Suprapubic skin (tissue), 4 donors: ENCODE data around the gene ARID3A. TPM values are rescaled to one million over a fixed set of nuclear protein-coding genes. Genes with fewer than 3 reads are reported as not detected.
"Not testable (repeated sequence)": the region's sequence is repeated elsewhere in the genome, so short reads cannot be mapped to it uniquely, and the experiment has no call there.

Source experiments
- DNase-seq, 2 donors: peaks; one replicate each; pipeline ENCODE4 v3.0.0-alpha.2; 2019; ENCODE audit warnings: low spot score in 2 of 2
- H3K27ac ChIP-seq: fragments of 200-600 bp; sonication (generic); one replicate; pipeline ENCODE4 v1.5.1; 2019
- H3K27me3 ChIP-seq: fragments of 200-600 bp; sonication (generic); one replicate; pipeline ENCODE4 v1.5.1; 2019
- H3K36me3 ChIP-seq: fragments of 200-600 bp; sonication (generic); one replicate; pipeline ENCODE4 v1.5.1; 2019
- H3K4me1 ChIP-seq: fragments of 200-600 bp; sonication (generic); one replicate; pipeline ENCODE4 v1.5.1; 2019
- H3K4me3 ChIP-seq: fragments of 200-600 bp; sonication (generic); one replicate; pipeline ENCODE4 v1.5.1; 2019; ENCODE audit warnings: mild to moderate bottlenecking
- H3K9me3 ChIP-seq: fragments of 200-600 bp; sonication (generic); one replicate; pipeline ENCODE4 v1.5.1; 2019
- EP300 ChIP-seq: sonication (generic); formaldehyde crosslinking; IDR thresholded peaks from one replicate; pipeline ENCODE4 v1.6.1; 2017; ENCODE audit warnings: antibody characterized with exemption
- POLR2A ChIP-seq, 2 donors: fragments of 450-650 bp; IDR thresholded peaks; one replicate each; pipeline ENCODE4 v1.6.1; 2017; ENCODE audit warnings: antibody characterized with exemption in 2 of 2, mild to moderate bottlenecking in 2 of 2, moderate library complexity in 2 of 2
- POLR2AphosphoS5 ChIP-seq, 3 donors: sonication (generic); formaldehyde crosslinking; IDR thresholded peaks; one replicate each; pipeline ENCODE4 v1.6.1; 2017; ENCODE audit warnings: antibody characterized with exemption in 3 of 3
- WGBS: methylation state at CpG from one replicate; pipeline ENCODE4 v1.1.5; 2018; 5-methylcytosine and 5-hydroxymethylcytosine counted together
- total RNA-seq, 4 donors: library from RNA; depleted of rRNA; stranded (reverse); fragments of >200 nt; gene quantifications; one replicate each; pipeline ENCODE4 v1.1.0, GENCODE V29; 2016
- TF ChIP-seq, protein P1 (sequence below), 2 donors: fragments of 200-600 bp in 1 of 2; fragments of 450-650 bp in 1 of 2; sonication (generic) in 1 of 2; IDR thresholded peaks; one replicate each; pipeline ENCODE4 v1.5.1; 2016 to 2019; ENCODE audit warnings: antibody characterized with exemption in 2 of 2, mild to moderate bottlenecking in 1 of 2, moderate library complexity in 1 of 2

Gene ARID3A
- total RNA-seq, 4 donors from 2014 or later, result 4.7 to 7.5 (median 6.1) TPM

DNA sequence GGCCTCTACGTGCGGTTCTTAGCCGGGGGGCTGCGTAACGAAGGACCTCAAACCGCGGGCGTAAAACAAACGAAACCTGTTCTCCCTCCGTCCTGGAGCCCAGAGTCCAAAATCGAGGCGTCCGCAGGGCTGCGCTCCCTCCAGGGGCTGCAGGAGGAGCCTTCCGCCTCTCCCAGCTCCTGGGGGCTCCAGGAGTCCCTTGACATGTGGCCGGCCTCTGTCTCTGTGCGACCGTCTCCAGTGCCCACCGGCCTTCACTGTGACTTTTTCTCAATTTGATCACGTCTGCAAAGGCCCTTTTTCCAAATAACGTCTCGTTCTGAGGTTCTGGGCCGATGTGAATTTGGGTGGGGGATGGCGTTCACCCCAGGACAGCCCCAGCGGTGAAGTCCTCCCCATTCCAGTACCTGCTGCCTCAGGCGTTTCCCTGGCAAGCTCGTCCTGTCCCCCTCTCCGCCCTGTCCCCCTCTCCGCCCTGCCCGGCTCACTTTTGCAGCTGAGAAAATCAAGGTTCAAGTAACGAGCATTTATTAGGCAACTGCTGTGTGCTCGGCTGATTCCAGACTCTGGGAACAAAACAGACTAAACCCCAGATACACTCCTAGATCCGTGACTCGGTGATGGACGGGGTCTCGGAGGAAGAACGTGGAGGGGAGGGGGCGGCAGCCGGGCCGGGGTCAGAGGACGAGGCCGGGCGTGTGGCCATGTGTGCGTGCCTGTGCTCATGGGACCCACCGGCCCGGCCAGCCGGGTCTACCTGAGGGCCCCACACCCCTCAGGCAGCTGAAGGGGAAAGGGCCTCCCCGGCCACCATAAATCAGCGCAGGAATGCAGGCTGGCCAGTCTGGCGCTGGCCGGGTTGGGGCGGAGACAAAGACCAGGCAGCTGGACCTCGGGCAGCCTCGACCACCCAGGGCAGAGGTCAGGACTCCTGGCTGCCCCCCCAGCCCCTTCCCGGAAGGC, 30.2 kb downstream of the ARID3A start:
- peak in 1 of 2 donors; percentile 50 for DNase-seq
- peaks cover 18% of the 10 kb centered on the region for H3K4me1 ChIP-seq
- H3K27me3 ChIP-seq, result no peaks in the 10 kb centered on the region
- TF ChIP-seq, protein P1, sequence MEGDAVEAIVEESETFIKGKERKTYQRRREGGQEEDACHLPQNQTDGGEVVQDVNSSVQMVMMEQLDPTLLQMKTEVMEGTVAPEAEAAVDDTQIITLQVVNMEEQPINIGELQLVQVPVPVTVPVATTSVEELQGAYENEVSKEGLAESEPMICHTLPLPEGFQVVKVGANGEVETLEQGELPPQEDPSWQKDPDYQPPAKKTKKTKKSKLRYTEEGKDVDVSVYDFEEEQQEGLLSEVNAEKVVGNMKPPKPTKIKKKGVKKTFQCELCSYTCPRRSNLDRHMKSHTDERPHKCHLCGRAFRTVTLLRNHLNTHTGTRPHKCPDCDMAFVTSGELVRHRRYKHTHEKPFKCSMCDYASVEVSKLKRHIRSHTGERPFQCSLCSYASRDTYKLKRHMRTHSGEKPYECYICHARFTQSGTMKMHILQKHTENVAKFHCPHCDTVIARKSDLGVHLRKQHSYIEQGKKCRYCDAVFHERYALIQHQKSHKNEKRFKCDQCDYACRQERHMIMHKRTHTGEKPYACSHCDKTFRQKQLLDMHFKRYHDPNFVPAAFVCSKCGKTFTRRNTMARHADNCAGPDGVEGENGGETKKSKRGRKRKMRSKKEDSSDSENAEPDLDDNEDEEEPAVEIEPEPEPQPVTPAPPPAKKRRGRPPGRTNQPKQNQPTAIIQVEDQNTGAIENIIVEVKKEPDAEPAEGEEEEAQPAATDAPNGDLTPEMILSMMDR (IDR thresholded peaks at IDR 0.05), result no peak
- TF ChIP-seq POLR2A (IDR thresholded peaks at IDR 0.05), result no peak
- no peak overlapping the region for H3K27ac ChIP-seq
- H3K9me3 ChIP-seq, result no peaks in the 10 kb centered on the region
- WGBS, result 89% methylated on average over 48 of the region's 55 CpGs
- H3K4me3 ChIP-seq, result no peak overlapping the region
- no peaks in the 10 kb centered on the region for H3K36me3 ChIP-seq

DNA sequence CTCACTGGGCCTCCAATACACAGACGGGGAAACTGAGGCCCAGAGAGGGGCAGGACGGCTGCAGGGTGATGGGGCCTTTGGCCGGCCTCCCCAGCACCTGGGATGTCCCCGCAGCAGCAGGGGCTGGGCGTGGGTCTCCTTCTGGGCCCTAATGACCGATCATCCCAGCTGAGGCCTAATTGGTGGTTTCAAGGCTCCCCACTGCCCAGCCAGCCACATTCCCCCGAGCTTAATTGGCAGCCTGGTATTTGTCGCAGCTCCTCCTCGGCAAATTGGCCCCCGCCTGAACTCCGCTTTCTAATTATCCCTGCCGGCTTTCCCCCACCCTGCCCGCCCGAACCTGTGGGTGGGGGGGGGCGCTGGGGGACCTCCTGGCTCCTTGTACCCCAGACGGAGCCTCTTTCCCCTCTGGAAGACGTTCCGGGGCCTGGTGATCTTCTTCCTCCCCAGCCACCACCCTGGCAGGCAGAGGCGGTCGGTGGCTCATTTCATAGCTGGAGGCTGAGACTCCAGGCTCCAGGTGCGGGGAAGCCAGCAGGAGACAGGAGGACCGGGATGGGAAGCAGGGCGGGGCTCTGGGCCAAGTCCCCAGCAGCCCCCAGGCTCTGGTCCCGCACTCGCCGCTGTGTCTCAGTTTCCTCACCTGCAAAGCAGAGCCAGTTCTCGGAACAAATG, 31.1 kb downstream of the ARID3A start:
- H3K27ac ChIP-seq, result no peak overlapping the region
- H3K27me3 ChIP-seq, result no peaks in the 10 kb centered on the region
- H3K4me3 ChIP-seq, result no peak overlapping the region
- 48% methylated on average over 13 of the region's 27 CpGs for WGBS
- peaks cover 18% of the 10 kb centered on the region for H3K4me1 ChIP-seq
- TF ChIP-seq POLR2AphosphoS5 (IDR thresholded peaks at IDR 0.05) (no peak), POLR2A (IDR thresholded peaks at IDR 0.05) (no peak), EP300 (no peak)
- TF ChIP-seq, protein P1 (IDR thresholded peaks at IDR 0.05), result no peak
- no peaks in the 10 kb centered on the region for H3K36me3 ChIP-seq
- H3K9me3 ChIP-seq, result no peaks in the 10 kb centered on the region
- DNase-seq, result no peak

DNA sequence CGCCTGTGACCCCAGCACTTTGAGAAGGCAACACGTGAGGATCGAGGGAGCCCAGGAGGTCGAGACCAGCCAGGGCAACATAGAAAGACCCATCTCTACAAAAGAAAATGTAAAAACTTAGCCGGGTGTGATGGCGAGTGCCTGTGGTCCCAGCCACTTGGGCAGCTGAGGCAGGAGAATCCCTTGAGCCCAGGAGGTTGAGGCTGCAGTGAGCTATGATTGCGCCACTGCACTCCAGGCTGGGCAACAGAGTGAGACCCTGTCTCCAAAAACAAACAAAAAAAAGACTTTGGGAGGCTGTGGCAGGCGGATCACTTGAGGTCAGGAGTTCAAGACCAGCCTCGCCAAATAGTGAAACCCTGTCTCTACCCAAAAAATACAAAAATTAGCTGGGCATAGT, 31.7 kb downstream of the ARID3A start:
- not testable (repeated sequence) for H3K9me3 ChIP-seq, H3K36me3 ChIP-seq, H3K27ac ChIP-seq, DNase-seq, H3K4me3 ChIP-seq, H3K27me3 ChIP-seq
- peaks cover 16% of the 10 kb centered on the region for H3K4me1 ChIP-seq
- 88% methylated on average over 9 of the region's 9 CpGs for WGBS

DNA sequence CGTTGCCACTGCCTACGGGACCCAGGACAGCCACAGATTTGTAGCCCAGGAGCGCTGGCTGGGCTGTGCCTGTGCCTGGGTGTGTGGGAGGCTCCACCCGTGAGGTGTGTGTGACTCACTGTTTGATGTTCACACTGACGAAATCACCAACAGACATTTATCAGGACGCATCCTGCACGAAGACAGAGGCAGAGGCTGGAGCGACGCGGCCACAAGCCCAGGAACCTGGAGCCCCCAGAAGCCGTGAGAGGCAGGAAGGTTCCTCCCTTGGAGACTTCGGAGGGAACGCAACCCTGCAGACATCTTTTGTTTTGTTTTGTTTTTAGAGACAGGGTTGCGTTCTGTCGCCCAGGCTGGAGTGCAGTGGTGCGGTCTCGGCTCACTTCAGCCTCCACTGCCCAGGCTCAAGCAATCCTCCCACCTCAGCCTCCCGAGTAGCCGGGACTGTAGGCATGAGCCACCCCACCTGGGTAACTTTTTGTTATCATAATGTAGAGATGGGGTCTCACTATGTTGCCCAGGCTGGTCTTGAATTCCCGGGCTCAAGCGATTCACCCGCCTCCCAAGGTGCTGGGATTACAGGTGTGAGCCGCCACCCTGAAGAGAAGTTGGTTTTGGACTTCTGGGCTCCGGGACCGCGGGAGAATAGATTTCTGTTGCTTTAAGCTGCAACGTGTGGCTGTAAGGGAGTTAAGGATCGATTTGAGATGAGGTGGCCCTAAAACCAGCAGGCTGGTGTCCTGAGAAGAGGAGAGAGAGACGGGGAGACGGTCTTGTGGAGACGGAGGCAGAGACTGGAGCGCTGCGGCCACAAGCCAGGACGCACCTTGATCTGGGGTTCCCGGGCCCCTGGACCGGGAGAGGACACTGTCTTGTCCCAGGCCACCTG, 33.4 kb downstream of the ARID3A start:
- Histone ChIP-seq H3K27ac (no peak overlapping the region), H3K36me3 (no peaks in the 10 kb centered on the region), H3K4me3 (no peak overlapping the region), H3K27me3 (no peaks in the 10 kb centered on the region), H3K4me1 (peaks cover 5% of the 10 kb centered on the region), H3K9me3 (no peaks in the 10 kb centered on the region)
- TF ChIP-seq POLR2AphosphoS5 (IDR thresholded peaks at IDR 0.05), result no peak
- TF ChIP-seq, protein P1 (IDR thresholded peaks at IDR 0.05), result no peak
- no peak for DNase-seq
- 79% methylated on average over 36 of the region's 36 CpGs for WGBS

DNA sequence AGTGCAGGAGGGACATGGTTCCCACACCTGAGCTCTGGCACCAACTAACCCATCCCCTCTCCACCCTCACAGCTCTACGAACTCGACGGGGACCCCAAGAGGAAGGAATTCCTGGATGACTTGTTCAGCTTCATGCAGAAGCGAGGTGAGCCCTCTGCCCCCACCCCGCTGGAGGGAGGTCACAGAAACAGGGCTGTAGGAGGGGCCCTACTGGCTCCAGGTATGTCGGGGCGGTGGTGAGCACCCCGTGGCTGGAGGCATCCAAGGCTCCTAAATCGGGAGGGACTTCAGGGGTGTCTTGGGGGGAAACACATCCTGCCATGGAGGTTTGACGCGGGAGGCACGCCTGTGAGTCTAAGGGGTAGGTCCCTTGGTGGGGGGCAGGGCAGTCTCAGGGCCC, 34.2 kb downstream of the ARID3A start:
- H3K27me3 ChIP-seq, result no peaks in the 10 kb centered on the region
- H3K9me3 ChIP-seq, result no peaks in the 10 kb centered on the region
- DNase-seq, result no peak
- TF ChIP-seq, protein P1 (IDR thresholded peaks at IDR 0.05), result no peak
- TF ChIP-seq EP300 (no peak), POLR2AphosphoS5 (IDR thresholded peaks at IDR 0.05) (no peak), POLR2A (IDR thresholded peaks at IDR 0.05) (no peak)
- H3K36me3 ChIP-seq, result peaks cover 7% of the 10 kb centered on the region
- 69% methylated on average over 12 of the region's 12 CpGs for WGBS
- no peak overlapping the region for H3K4me3 ChIP-seq
- H3K27ac ChIP-seq, result no peak overlapping the region
- peaks cover 5% of the 10 kb centered on the region for H3K4me1 ChIP-seq
